ENCODE results near the gene COX8C. TPM values are rescaled to one million over a fixed set of nuclear protein-coding genes. Genes with fewer than 3 reads are reported as not detected.

COX8C gene, protein sequence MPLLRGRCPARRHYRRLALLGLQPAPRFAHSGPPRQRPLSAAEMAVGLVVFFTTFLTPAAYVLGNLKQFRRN
- total RNA-seq (not detected), polyA plus RNA-seq (ENCODE audit: insufficient read length in 6 of 6) (under 1 TPM in 4 of 6 donors, not detected in 2; 0.36 to 0.44 (median 0.40) TPM)
- long read RNA-seq, donor 1 = 0 reads
- long read RNA-seq, donor 2 = 0 reads
- long read RNA-seq, donor 3 = 0 reads
- long read RNA-seq, donor 4 = 0 reads
- long read RNA-seq, donor 5 = 0 reads
- long read RNA-seq, donor 6 = 0 reads
- long read RNA-seq, donor 7 = 0 reads
- long read RNA-seq, donor 8 = 0 reads
- long read RNA-seq, donor 9 = 0 reads
- long read RNA-seq, donor 10 = 0 reads
- long read RNA-seq, donor 11 = 0 reads
- long read RNA-seq, donor 12 = 0 reads

DNA sequence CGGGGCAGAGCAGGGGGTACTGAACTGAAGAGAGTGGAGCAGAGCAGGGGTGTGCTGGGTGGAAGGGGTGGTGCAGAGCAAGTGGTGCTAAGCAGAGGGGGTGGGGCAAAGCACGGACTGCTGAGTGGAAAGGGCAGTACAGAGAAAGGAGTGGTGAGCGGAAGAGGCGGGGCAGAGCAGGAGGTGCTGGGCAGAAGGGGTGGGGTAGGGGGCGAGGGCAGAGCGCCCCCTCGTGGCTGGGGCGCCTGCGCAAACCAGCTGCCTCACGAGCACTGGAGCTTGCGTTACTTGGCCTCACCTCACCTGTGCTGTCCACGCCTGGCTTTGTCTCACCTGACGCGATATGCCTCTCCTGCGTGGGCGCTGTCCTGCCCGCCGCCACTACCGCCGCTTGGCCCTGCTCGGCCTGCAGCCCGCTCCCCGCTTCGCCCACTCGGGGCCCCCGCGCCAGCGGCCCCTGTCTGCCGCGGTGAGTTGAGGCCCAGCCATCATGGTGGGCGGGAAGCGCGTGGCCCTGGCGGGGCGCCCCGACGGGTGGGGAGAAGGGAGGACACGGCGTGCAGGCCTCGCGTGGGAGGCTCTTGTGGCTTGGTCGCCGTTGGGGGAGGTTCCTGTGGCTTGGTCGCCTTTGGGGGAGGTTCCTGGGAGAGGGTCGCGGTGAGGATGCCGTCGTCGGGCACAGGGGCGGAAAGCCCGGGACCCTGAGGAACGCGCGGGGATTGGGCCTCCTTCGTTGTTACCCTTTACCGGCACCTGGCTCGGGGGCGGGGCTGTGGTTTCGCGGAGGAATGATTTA, at the start of gene COX8C:
COX8C (plus strand) TSS at position 257 of the 796 bp plus-strand sequence; CDS start at position 344, 87 bp downstream.
- no peaks in the 10 kb centered on the region for H3K27me3 ChIP-seq
- peak in 1 of 4 donors; percentile 62 for DNase-seq
- intact Hi-C loops (cut with DNase I) = no loop called here
- no peaks in the 10 kb centered on the region for H3K4me1 ChIP-seq
- peaks cover 0 to 3% of the 10 kb centered on the region in 2 donors for H3K9me3 ChIP-seq
- ATAC-seq = no peak
- TF ChIP-seq, protein P1, sequence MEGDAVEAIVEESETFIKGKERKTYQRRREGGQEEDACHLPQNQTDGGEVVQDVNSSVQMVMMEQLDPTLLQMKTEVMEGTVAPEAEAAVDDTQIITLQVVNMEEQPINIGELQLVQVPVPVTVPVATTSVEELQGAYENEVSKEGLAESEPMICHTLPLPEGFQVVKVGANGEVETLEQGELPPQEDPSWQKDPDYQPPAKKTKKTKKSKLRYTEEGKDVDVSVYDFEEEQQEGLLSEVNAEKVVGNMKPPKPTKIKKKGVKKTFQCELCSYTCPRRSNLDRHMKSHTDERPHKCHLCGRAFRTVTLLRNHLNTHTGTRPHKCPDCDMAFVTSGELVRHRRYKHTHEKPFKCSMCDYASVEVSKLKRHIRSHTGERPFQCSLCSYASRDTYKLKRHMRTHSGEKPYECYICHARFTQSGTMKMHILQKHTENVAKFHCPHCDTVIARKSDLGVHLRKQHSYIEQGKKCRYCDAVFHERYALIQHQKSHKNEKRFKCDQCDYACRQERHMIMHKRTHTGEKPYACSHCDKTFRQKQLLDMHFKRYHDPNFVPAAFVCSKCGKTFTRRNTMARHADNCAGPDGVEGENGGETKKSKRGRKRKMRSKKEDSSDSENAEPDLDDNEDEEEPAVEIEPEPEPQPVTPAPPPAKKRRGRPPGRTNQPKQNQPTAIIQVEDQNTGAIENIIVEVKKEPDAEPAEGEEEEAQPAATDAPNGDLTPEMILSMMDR (IDR thresholded peaks at IDR 0.05) = no peak
- H3K4me3 ChIP-seq = no peak within 1 kb of the TSS
- no peaks in the 10 kb centered on the region for H3K36me3 ChIP-seq
- H3K27ac ChIP-seq = no peak within 1 kb of the TSS

DNA sequence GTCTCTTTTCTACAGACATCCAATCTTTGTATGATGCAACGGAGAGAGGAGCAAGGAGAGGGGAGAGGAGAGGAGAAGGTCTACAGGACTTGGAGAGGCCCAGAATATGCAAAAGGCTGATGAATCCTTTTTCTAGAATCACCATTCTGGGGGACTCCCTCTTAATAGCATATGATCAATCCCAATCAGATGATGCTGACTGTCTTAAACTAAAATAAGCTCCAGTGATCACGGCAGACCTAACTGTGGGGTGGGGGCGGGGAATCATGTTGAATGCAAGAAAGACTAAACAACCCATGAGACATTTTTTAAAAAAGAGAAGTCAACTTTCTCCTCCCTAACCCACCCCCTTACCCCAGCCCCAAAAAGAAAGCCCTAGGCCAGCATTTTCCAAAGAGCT, 47.6 kb upstream of the COX8C start:
- no peaks in the 10 kb centered on the region for H3K9me3 ChIP-seq
- TF ChIP-seq, protein P1 (IDR thresholded peaks at IDR 0.05) = no peak
- ATAC-seq = no peak

DNA sequence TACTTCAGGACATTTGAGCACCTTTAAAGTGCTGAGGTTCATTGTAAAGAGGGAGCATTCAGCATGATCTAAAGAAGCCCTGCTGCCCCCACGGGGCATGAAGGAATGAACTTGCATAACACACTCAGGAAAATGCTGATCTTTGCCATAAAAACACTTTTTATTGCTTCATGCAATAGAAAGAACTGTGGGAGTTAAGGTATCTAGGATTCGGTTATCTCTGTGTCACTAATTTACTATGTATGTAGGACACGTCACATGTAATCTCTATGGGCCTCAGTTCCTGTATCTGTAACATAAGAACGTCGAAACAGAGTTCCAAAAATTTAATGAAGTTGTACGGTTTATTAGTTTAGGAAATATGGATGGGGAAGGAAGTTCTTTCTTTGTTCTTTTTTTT, 47.1 kb upstream of the COX8C start:
- intact Hi-C loops (cut with DNase I) = no loop called here
- no peak for ATAC-seq
- Histone ChIP-seq H3K36me3 (no peaks in the 10 kb centered on the region), H3K4me1 (peaks cover under 1 to 25% of the 10 kb centered on the region in 2 donors), H3K27me3 (no peaks in the 10 kb centered on the region), H3K4me3 (no peak overlapping the region), H3K9me3 (no peaks in the 10 kb centered on the region), H3K27ac (no peak overlapping the region)
- TF ChIP-seq, protein P1 (IDR thresholded peaks at IDR 0.05) = no peak
- DNase-seq = no peak

More for the DNA sequence above, 47.6 kb upstream of the COX8C start:
- peak overlapping the region in 1 of 2 donors; percentile 4 for H3K27ac ChIP-seq
- no peaks in the 10 kb centered on the region for H3K27me3 ChIP-seq
- peaks cover 0 to 25% of the 10 kb centered on the region in 2 donors for H3K4me1 ChIP-seq
- H3K4me3 ChIP-seq = no peak overlapping the region
- no peak for DNase-seq
- H3K36me3 ChIP-seq = peaks cover 0 to 2% of the 10 kb centered on the region in 2 donors
- intact Hi-C loops (cut with DNase I) = no loop called here

DNA sequence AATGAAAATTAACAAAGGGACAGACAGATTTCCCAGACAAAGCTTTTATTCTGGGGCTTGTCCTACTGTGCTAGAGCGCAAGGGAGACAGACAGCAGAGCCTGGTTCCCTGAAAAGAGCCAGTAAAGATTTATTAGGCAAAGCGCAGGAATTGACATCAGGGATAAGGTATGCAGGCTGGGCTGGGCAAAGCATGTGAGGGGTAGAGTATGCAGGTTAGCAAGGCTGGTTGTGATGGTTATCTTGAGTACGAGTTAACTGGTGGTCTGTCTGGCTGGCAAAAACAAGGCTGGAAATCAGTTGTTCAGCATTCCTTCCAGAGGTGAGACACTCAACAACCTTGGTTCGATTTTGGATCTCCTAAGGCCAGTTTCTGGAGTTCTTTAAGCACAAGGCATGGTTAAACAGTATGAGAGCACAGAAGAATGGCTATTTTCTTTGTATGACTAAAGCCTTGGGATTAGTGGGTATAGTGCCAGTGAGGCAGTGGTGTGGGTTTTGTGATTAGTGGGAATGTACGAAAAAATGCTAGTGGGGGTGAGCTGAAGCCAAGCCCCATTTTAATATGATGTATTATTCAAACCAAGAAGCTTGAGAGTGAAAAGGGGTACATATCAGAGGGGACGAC, 45.0 kb upstream of the COX8C start:
- no peaks in the 10 kb centered on the region for H3K36me3 ChIP-seq
- DNase-seq = no peak
- no peaks in the 10 kb centered on the region for H3K27me3 ChIP-seq
- no peaks in the 10 kb centered on the region for H3K9me3 ChIP-seq
- H3K4me1 ChIP-seq = peaks cover 3 to 39% of the 10 kb centered on the region in 2 donors
- intact Hi-C loops (cut with DNase I) = no loop called here
- TF ChIP-seq, protein P1 (IDR thresholded peaks at IDR 0.05) = no peak
- no peak for ATAC-seq
- no peak overlapping the region for H3K27ac ChIP-seq
- H3K4me3 ChIP-seq = no peak overlapping the region

Data from left lung (tissue), 14 donors.